ENCODE measurements around the gene C1orf35.

The C1orf35 gene

GRCh38 chr1:228093050-228093906 is 9.8 kb downstream of the C1orf35 start:
- no peak for DNase-seq

- no peak for DNase-seq
These were observed 10.6 kb downstream of the C1orf35 start for GRCh38 chr1:228092342-228093049.

- DNase-seq, result no peak
These were observed 12.0 kb downstream of the C1orf35 start for GRCh38 chr1:228091084-228091483.

- no peak for DNase-seq
These were observed 12.5 kb downstream of the C1orf35 start for GRCh38 chr1:228090613-228091081.

GRCh38 chr1:228089519-228090380 is 13.4 kb downstream of the C1orf35 start:
- no peak for DNase-seq

GRCh38 chr1:228088586-228089498 is 14.3 kb downstream of the C1orf35 start:
- DNase-seq, result no peak

- no peak for DNase-seq
These were observed 15.3 kb downstream of the C1orf35 start for GRCh38 chr1:228087771-228088251.

- no peak for DNase-seq
These were observed 17.7 kb downstream of the C1orf35 start for GRCh38 chr1:228085287-228085951.

- DNase-seq, result no peak
These were observed 18.3 kb downstream of the C1orf35 start for GRCh38 chr1:228084797-228085196.

GRCh38 chr1:228084325-228084724 is 18.8 kb downstream of the C1orf35 start:
- DNase-seq, result no peak

- no peak for DNase-seq
These were observed 19.2 kb downstream of the C1orf35 start for GRCh38 chr1:228083871-228084278.

GRCh38 chr1:228082918-228083870 is 19.9 kb downstream of the C1orf35 start:
- no peak for DNase-seq

GRCh38 chr1:228082214-228082917 is 20.8 kb downstream of the C1orf35 start, which contains the start of gene ARF1:
TSS of gene ARF1 (plus strand) at chr1:228082708. CDS start at chr1:228097115, 14,407 bp downstream.
- peak; percentile 74 for DNase-seq

GRCh38 chr1:228081578-228082213 is 21.4 kb downstream of the C1orf35 start:
- DNase-seq, result no peak

GRCh38 chr1:228081144-228081543 is 22.0 kb downstream of the C1orf35 start:
- no peak for DNase-seq

GRCh38 chr1:228079601-228080263 is 23.4 kb downstream of the C1orf35 start:
- DNase-seq, result no peak

GRCh38 chr1:228079013-228079412 is 24.1 kb downstream of the C1orf35 start:
- DNase-seq, result no peak

Data from NCI-H1417 treated with DMSO at 0.1 percent for 48 hours (cell line).